ENCODE measurements around the gene TRAPPC3.

GRCh38 chr1:36088265-36088576, 61.1 kb downstream of the TRAPPC3 start:
- TF ChIP-seq POLR2AphosphoS5 (IDR thresholded peaks at IDR 0.05) = no peak
- TF ChIP-seq, protein P1, sequence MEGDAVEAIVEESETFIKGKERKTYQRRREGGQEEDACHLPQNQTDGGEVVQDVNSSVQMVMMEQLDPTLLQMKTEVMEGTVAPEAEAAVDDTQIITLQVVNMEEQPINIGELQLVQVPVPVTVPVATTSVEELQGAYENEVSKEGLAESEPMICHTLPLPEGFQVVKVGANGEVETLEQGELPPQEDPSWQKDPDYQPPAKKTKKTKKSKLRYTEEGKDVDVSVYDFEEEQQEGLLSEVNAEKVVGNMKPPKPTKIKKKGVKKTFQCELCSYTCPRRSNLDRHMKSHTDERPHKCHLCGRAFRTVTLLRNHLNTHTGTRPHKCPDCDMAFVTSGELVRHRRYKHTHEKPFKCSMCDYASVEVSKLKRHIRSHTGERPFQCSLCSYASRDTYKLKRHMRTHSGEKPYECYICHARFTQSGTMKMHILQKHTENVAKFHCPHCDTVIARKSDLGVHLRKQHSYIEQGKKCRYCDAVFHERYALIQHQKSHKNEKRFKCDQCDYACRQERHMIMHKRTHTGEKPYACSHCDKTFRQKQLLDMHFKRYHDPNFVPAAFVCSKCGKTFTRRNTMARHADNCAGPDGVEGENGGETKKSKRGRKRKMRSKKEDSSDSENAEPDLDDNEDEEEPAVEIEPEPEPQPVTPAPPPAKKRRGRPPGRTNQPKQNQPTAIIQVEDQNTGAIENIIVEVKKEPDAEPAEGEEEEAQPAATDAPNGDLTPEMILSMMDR (IDR thresholded peaks at IDR 0.05) = no peak
- no peak for TF ChIP-seq EP300 (IDR thresholded peaks at IDR 0.05; ENCODE audit: low read depth)

All from transverse colon (tissue), 4 donors.